K562 treated with DMSO at 1 percent for 12 hours (cell line): ENCODE measurements around the gene PABPC5. TPM values are rescaled to one million over a fixed set of nuclear protein-coding genes. Genes with fewer than 3 reads are reported as not detected.

Experiments used
- total RNA-seq: library from RNA; unstranded; fragments of 300-600 nt; gene quantifications from 2 replicates; pipeline ENCODE4 v1.2.3, GENCODE V29; 2022; ENCODE audit not compliant: insufficient read depth

PABPC5 gene
- not detected in 2 replicates for total RNA-seq

GRCh38 chrX:91434351-91435168, at the start of gene PABPC5:
PABPC5 (plus strand) TSS chrX:91434839; CDS start chrX:91435578, 739 bp downstream.

